Rectal smooth muscle tissue (tissue), 1 donor: ENCODE results near the gene OSBP.

Experiments used
- H3K27ac ChIP-seq: one replicate; pipeline ENCODE4 v1.7.0; 2013; ENCODE audit warnings: low read depth, low read length, inconsistent platforms
- H3K27me3 ChIP-seq: one replicate; pipeline ENCODE4 v1.7.0; 2013; ENCODE audit warnings: low read length; ENCODE audit not compliant: control insufficient read depth, insufficient read depth
- H3K36me3 ChIP-seq: one replicate; pipeline ENCODE4 v1.7.0; 2013; ENCODE audit warnings: low read length; ENCODE audit not compliant: control insufficient read depth, insufficient read depth
- H3K4me1 ChIP-seq: one replicate; pipeline ENCODE4 v1.7.0; 2013; ENCODE audit warnings: low read length; ENCODE audit not compliant: control insufficient read depth, insufficient read depth
- H3K4me3 ChIP-seq: one replicate; pipeline ENCODE4 v1.7.0; 2013; ENCODE audit warnings: low read length
- H3K9ac ChIP-seq: one replicate; pipeline ENCODE4 v1.7.0; 2013; ENCODE audit warnings: low read length

OSBP gene

GRCh38 chr11:59600234-59600633, 15.3 kb downstream of the OSBP start:
- H3K4me3 ChIP-seq = no peak overlapping the region
- no peak overlapping the region for H3K27ac ChIP-seq
- H3K36me3 ChIP-seq = peaks cover 33% of the 10 kb centered on the region

GRCh38 chr11:59598961-59599360, 16.6 kb downstream of the OSBP start:
- H3K36me3 ChIP-seq = peaks cover 38% of the 10 kb centered on the region
- no peak overlapping the region for H3K4me3 ChIP-seq
- no peak overlapping the region for H3K27ac ChIP-seq
- H3K4me1 ChIP-seq = no peaks in the 10 kb centered on the region
- no peak overlapping the region for H3K9ac ChIP-seq
- H3K27me3 ChIP-seq = no peaks in the 10 kb centered on the region

More at GRCh38 chr11:59600234-59600633, 15.3 kb downstream of the OSBP start:
- Histone ChIP-seq H3K27me3 (no peaks in the 10 kb centered on the region), H3K4me1 (no peaks in the 10 kb centered on the region), H3K9ac (no peak overlapping the region)

GRCh38 chr11:59584294-59584693, 31.3 kb downstream of the OSBP start:
- Histone ChIP-seq H3K36me3 (peaks cover 20% of the 10 kb centered on the region), H3K4me1 (no peaks in the 10 kb centered on the region)

GRCh38 chr11:59582006-59582405, 33.6 kb downstream of the OSBP start:
- H3K36me3 ChIP-seq = peaks cover 15% of the 10 kb centered on the region
- no peaks in the 10 kb centered on the region for H3K4me1 ChIP-seq
- H3K27ac ChIP-seq = no peak overlapping the region
- H3K4me3 ChIP-seq = no peak overlapping the region
- H3K9ac ChIP-seq = no peak overlapping the region
- H3K27me3 ChIP-seq = no peaks in the 10 kb centered on the region

More at GRCh38 chr11:59584294-59584693, 31.3 kb downstream of the OSBP start:
- no peak overlapping the region for H3K4me3 ChIP-seq
- H3K9ac ChIP-seq = no peak overlapping the region
- H3K27ac ChIP-seq = no peak overlapping the region
- no peaks in the 10 kb centered on the region for H3K27me3 ChIP-seq

GRCh38 chr11:59578369-59578768, 37.2 kb downstream of the OSBP start:
- no peak overlapping the region for H3K4me3 ChIP-seq
- no peaks in the 10 kb centered on the region for H3K4me1 ChIP-seq
- H3K9ac ChIP-seq = no peak overlapping the region
- peaks cover 20% of the 10 kb centered on the region for H3K36me3 ChIP-seq
- no peaks in the 10 kb centered on the region for H3K27me3 ChIP-seq
- no peak overlapping the region for H3K27ac ChIP-seq

- Histone ChIP-seq H3K36me3 (peaks cover 11% of the 10 kb centered on the region), H3K9ac (no peak overlapping the region), H3K4me1 (no peaks in the 10 kb centered on the region), H3K27ac (no peak overlapping the region), H3K27me3 (no peaks in the 10 kb centered on the region), H3K4me3 (no peak overlapping the region)
These were observed 40.1 kb downstream of the OSBP start for GRCh38 chr11:59575505-59575904.

GRCh38 chr11:59574932-59575502, 40.6 kb downstream of the OSBP start:
- Histone ChIP-seq H3K4me3 (no peak overlapping the region), H3K9ac (no peak overlapping the region)

GRCh38 chr11:59574467-59574866, 41.1 kb downstream of the OSBP start:
- H3K4me3 ChIP-seq = no peak overlapping the region
- H3K27ac ChIP-seq = no peak overlapping the region
- H3K36me3 ChIP-seq = peaks cover 8% of the 10 kb centered on the region
- no peak overlapping the region for H3K9ac ChIP-seq
- H3K4me1 ChIP-seq = no peaks in the 10 kb centered on the region
- no peaks in the 10 kb centered on the region for H3K27me3 ChIP-seq

More at GRCh38 chr11:59574932-59575502, 40.6 kb downstream of the OSBP start:
- Histone ChIP-seq H3K36me3 (peaks cover 8% of the 10 kb centered on the region), H3K27ac (peak overlapping the region; percentile 19), H3K4me1 (no peaks in the 10 kb centered on the region), H3K27me3 (no peaks in the 10 kb centered on the region)

GRCh38 chr11:59573216-59573615, 42.4 kb downstream of the OSBP start:
- Histone ChIP-seq H3K27me3 (no peaks in the 10 kb centered on the region), H3K27ac (no peak overlapping the region), H3K9ac (no peak overlapping the region), H3K36me3 (peaks cover 8% of the 10 kb centered on the region), H3K4me1 (no peaks in the 10 kb centered on the region), H3K4me3 (no peak overlapping the region)

GRCh38 chr11:59572091-59572490, 43.5 kb downstream of the OSBP start:
- no peaks in the 10 kb centered on the region for H3K4me1 ChIP-seq
- no peak overlapping the region for H3K4me3 ChIP-seq
- H3K27ac ChIP-seq = no peak overlapping the region
- no peaks in the 10 kb centered on the region for H3K27me3 ChIP-seq
- peaks cover 8% of the 10 kb centered on the region for H3K36me3 ChIP-seq
- no peak overlapping the region for H3K9ac ChIP-seq

- Histone ChIP-seq H3K4me1 (peaks cover 2% of the 10 kb centered on the region), H3K9ac (no peak overlapping the region), H3K4me3 (no peak overlapping the region), H3K27ac (no peak overlapping the region), H3K36me3 (no peaks in the 10 kb centered on the region), H3K27me3 (no peaks in the 10 kb centered on the region)
These were observed 53.3 kb downstream of the OSBP start for GRCh38 chr11:59562292-59562691.

- Histone ChIP-seq H3K4me3 (peak overlapping the region; percentile 98), H3K27ac (peak overlapping the region; percentile 90), H3K27me3 (no peaks in the 10 kb centered on the region), H3K9ac (peak overlapping the region; percentile 81), H3K4me1 (peaks cover 2% of the 10 kb centered on the region), H3K36me3 (no peaks in the 10 kb centered on the region)
These were observed 54.7 kb downstream of the OSBP start for GRCh38 chr11:59560702-59561473.

- Histone ChIP-seq H3K36me3 (no peaks in the 10 kb centered on the region), H3K4me3 (peak overlapping the region; percentile 98), H3K27me3 (no peaks in the 10 kb centered on the region), H3K4me1 (peaks cover 2% of the 10 kb centered on the region), H3K27ac (peak overlapping the region; percentile 90), H3K9ac (peak overlapping the region; percentile 81)
These were observed 55.3 kb downstream of the OSBP start for GRCh38 chr11:59560290-59560701.
